Vagina (tissue), 2 donors: ENCODE results near the gene CACNG1.

ENCODE experiments used
- POLR2A ChIP-seq, 2 donors: fragments of 450-650 bp; IDR thresholded peaks; one replicate each; pipeline ENCODE4 v1.6.1; 2017; ENCODE audit warnings: antibody characterized with exemption in 2 of 2, mild to moderate bottlenecking in 2 of 2, moderate library complexity in 2 of 2
- POLR2AphosphoS5 ChIP-seq, 2 donors: sonication (generic); formaldehyde crosslinking; IDR thresholded peaks; one replicate each; pipeline ENCODE4 v1.9.0; 2017; ENCODE audit warnings: antibody characterized with exemption in 2 of 2, mild to moderate bottlenecking in 2 of 2, low read depth in 1 of 2; ENCODE audit not compliant: insufficient read depth in 1 of 2
- TF ChIP-seq, protein P1 (sequence below), 3 experiments: fragments of 450-650 bp in 2 of 3; fragments of 200-600 bp in 1 of 3; sonication (generic) in 1 of 3; IDR thresholded peaks; one replicate each; pipeline ENCODE4 v1.5.1; 2017 to 2019; ENCODE audit warnings: antibody characterized with exemption in 3 of 3, mild to moderate bottlenecking in 2 of 3, moderate library complexity in 2 of 3

DNA sequence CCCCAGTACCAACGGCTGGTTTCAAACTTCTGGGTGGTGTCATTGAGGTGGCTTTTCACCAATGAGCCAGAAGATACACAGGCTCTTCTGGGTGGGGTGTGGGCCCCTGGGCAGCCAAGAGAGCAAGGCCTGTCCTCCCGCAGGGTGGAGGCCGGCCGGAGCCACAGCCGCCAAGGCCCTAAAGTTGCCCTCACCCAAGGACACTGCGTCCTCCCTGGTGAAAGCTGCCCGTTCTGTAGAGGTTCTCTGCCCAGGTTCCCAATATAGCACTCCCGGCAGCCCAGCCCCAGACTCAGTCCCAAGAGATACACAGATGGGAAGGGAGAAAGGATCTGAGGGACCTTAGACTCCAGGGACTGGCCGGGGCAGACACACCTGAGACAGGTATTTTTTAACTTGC, 10.7 kb upstream of the CACNG1 start:
- TF ChIP-seq POLR2A (IDR thresholded peaks at IDR 0.05) (no peak), POLR2AphosphoS5 (IDR thresholded peaks at IDR 0.05; ENCODE audit: insufficient read depth in 1 of 2, low read depth in 1 of 2) (no peak)
- TF ChIP-seq, protein P1, sequence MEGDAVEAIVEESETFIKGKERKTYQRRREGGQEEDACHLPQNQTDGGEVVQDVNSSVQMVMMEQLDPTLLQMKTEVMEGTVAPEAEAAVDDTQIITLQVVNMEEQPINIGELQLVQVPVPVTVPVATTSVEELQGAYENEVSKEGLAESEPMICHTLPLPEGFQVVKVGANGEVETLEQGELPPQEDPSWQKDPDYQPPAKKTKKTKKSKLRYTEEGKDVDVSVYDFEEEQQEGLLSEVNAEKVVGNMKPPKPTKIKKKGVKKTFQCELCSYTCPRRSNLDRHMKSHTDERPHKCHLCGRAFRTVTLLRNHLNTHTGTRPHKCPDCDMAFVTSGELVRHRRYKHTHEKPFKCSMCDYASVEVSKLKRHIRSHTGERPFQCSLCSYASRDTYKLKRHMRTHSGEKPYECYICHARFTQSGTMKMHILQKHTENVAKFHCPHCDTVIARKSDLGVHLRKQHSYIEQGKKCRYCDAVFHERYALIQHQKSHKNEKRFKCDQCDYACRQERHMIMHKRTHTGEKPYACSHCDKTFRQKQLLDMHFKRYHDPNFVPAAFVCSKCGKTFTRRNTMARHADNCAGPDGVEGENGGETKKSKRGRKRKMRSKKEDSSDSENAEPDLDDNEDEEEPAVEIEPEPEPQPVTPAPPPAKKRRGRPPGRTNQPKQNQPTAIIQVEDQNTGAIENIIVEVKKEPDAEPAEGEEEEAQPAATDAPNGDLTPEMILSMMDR (IDR thresholded peaks at IDR 0.05) = no peak
